Measurements from ENCODE around the gene HMCN2. TPM values are rescaled to one million over a fixed set of nuclear protein-coding genes. Genes with fewer than 3 reads are reported as not detected.

HMCN2 gene
- total and polyA plus RNA-seq, 4 donors = 0.24 to 1.8 (median 0.29) TPM

DNA sequence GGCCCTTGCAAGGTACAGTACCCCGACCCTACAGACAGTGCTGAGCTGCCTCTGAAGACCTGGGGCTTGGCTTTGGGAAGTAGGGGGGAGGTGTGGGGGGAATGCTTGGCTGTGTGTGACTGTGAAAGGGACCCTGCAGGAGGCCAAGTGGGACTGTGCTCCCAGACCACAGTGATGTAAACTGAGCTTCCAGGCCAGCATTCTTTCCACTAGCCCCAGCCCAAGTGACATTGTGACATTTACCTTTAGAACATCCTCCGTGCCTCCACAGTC, 31.2 kb downstream of the HMCN2 start:
- Histone ChIP-seq H3K4me3 (ENCODE audit: low read depth in 1 of 3, low read length in 3 of 3) (no peak overlapping the region), H3K36me3 (ENCODE audit: control insufficient read depth in 4 of 4, insufficient read depth in 3 of 4, low read depth in 1 of 4, low read length in 3 of 4) (no peaks in the 10 kb centered on the region), H3K27me3 (ENCODE audit: control insufficient read depth in 4 of 4, insufficient read depth in 4 of 4, low read length in 3 of 4) (no peaks in the 10 kb centered on the region), H3K4me1 (ENCODE audit: control insufficient read depth in 4 of 4, insufficient read depth in 4 of 4, low read length in 3 of 4) (peaks cover 0 to 3% (median 0%) of the 10 kb centered on the region in 4 donors), H3K9me3 (ENCODE audit: control insufficient read depth in 4 of 4, low read length in 3 of 4) (no peaks in the 10 kb centered on the region), H3K27ac (ENCODE audit: low read depth in 1 of 2, low read length in 2 of 2) (no peak overlapping the region), H3K9ac (ENCODE audit: low read depth in 1 of 2, low read length in 2 of 2) (no peak overlapping the region)
- no peak for DNase-seq (ENCODE audit: low spot score)
- WGBS = 76% methylated on average over 2 of the region's 2 CpGs
- TF ChIP-seq HNF4A (conservative IDR thresholded peaks at IDR 0.05) (no peak), NR2F2 (IDR thresholded peaks at IDR 0.05) (no peak), RAD21 (IDR thresholded peaks at IDR 0.05) (no peak), EGR1 (IDR thresholded peaks at IDR 0.05; ENCODE audit: low read depth in 2 of 2) (no peak), HNF4G (IDR thresholded peaks at IDR 0.05) (no peak), GABPA (IDR thresholded peaks at IDR 0.05 in 1 of 2, conservative IDR thresholded peaks at IDR 0.05 in 1 of 2) (no peak), TAF1 (conservative IDR thresholded peaks at IDR 0.05) (no peak), JUND (IDR thresholded peaks at IDR 0.05) (no peak), YY1 (IDR thresholded peaks at IDR 0.05) (no peak), FOXA2 (IDR thresholded peaks at IDR 0.05) (no peak)
- TF ChIP-seq, protein P1, sequence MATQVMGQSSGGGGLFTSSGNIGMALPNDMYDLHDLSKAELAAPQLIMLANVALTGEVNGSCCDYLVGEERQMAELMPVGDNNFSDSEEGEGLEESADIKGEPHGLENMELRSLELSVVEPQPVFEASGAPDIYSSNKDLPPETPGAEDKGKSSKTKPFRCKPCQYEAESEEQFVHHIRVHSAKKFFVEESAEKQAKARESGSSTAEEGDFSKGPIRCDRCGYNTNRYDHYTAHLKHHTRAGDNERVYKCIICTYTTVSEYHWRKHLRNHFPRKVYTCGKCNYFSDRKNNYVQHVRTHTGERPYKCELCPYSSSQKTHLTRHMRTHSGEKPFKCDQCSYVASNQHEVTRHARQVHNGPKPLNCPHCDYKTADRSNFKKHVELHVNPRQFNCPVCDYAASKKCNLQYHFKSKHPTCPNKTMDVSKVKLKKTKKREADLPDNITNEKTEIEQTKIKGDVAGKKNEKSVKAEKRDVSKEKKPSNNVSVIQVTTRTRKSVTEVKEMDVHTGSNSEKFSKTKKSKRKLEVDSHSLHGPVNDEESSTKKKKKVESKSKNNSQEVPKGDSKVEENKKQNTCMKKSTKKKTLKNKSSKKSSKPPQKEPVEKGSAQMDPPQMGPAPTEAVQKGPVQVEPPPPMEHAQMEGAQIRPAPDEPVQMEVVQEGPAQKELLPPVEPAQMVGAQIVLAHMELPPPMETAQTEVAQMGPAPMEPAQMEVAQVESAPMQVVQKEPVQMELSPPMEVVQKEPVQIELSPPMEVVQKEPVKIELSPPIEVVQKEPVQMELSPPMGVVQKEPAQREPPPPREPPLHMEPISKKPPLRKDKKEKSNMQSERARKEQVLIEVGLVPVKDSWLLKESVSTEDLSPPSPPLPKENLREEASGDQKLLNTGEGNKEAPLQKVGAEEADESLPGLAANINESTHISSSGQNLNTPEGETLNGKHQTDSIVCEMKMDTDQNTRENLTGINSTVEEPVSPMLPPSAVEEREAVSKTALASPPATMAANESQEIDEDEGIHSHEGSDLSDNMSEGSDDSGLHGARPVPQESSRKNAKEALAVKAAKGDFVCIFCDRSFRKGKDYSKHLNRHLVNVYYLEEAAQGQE (IDR thresholded peaks at IDR 0.05) = no peak
- TF ChIP-seq, protein P2, sequence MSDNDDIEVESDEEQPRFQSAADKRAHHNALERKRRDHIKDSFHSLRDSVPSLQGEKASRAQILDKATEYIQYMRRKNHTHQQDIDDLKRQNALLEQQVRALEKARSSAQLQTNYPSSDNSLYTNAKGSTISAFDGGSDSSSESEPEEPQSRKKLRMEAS (IDR thresholded peaks at IDR 0.05) = no peak
- TF ChIP-seq, protein P3, sequence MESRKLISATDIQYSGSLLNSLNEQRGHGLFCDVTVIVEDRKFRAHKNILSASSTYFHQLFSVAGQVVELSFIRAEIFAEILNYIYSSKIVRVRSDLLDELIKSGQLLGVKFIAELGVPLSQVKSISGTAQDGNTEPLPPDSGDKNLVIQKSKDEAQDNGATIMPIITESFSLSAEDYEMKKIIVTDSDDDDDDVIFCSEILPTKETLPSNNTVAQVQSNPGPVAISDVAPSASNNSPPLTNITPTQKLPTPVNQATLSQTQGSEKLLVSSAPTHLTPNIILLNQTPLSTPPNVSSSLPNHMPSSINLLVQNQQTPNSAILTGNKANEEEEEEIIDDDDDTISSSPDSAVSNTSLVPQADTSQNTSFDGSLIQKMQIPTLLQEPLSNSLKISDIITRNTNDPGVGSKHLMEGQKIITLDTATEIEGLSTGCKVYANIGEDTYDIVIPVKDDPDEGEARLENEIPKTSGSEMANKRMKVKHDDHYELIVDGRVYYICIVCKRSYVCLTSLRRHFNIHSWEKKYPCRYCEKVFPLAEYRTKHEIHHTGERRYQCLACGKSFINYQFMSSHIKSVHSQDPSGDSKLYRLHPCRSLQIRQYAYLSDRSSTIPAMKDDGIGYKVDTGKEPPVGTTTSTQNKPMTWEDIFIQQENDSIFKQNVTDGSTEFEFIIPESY (IDR thresholded peaks at IDR 0.05) = no peak
- TF ChIP-seq, protein P4, sequence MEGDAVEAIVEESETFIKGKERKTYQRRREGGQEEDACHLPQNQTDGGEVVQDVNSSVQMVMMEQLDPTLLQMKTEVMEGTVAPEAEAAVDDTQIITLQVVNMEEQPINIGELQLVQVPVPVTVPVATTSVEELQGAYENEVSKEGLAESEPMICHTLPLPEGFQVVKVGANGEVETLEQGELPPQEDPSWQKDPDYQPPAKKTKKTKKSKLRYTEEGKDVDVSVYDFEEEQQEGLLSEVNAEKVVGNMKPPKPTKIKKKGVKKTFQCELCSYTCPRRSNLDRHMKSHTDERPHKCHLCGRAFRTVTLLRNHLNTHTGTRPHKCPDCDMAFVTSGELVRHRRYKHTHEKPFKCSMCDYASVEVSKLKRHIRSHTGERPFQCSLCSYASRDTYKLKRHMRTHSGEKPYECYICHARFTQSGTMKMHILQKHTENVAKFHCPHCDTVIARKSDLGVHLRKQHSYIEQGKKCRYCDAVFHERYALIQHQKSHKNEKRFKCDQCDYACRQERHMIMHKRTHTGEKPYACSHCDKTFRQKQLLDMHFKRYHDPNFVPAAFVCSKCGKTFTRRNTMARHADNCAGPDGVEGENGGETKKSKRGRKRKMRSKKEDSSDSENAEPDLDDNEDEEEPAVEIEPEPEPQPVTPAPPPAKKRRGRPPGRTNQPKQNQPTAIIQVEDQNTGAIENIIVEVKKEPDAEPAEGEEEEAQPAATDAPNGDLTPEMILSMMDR (IDR thresholded peaks at IDR 0.05; ENCODE audit: low read depth, low read length, missing input control) = no peak
- TF ChIP-seq, protein P5, sequence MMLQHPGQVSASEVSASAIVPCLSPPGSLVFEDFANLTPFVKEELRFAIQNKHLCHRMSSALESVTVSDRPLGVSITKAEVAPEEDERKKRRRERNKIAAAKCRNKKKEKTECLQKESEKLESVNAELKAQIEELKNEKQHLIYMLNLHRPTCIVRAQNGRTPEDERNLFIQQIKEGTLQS (IDR thresholded peaks at IDR 0.05) = no peak

DNA sequence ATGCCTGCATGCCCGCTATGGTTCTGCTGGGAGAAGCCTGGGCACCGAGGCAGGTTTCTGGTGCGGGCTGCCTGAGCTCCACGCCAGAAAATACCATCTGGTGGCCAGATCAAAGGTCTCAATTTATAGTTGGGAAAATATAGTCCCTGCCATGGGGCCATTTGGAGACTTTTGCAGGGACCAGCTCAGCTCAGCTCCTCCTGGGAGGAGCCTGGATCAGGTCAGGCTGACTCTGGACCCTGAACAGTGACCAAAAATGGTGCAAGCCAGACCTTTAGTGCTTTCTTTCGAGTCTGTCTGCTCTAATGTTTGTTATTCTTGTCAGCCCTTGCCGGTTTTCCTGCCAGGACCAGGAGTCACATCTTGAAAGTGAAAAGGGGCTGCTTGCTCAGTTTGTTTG, 31.8 kb downstream of the HMCN2 start:
- WGBS = 60% methylated on average over 6 of the region's 6 CpGs
- DNase-seq (ENCODE audit: low spot score) = no peak
- H3K27ac ChIP-seq (ENCODE audit: low read depth in 1 of 2, low read length in 2 of 2) = no peak overlapping the region
- TF ChIP-seq HNF4A (conservative IDR thresholded peaks at IDR 0.05) = no peak
- no peak for TF ChIP-seq SP1 (IDR thresholded peaks at IDR 0.05)
- TF ChIP-seq EGR1 (IDR thresholded peaks at IDR 0.05; ENCODE audit: low read depth in 2 of 2) = no peak
- TF ChIP-seq RAD21 (IDR thresholded peaks at IDR 0.05) = no peak
- no peak for TF ChIP-seq NR2F2 (IDR thresholded peaks at IDR 0.05)
- no peak for TF ChIP-seq TAF1 (conservative IDR thresholded peaks at IDR 0.05)
- no peak for TF ChIP-seq YY1 (IDR thresholded peaks at IDR 0.05)
- TF ChIP-seq, protein P5 (IDR thresholded peaks at IDR 0.05) = no peak
- TF ChIP-seq, protein P3 (IDR thresholded peaks at IDR 0.05) = no peak
- no peak for TF ChIP-seq FOXA1 (IDR thresholded peaks at IDR 0.05)
- TF ChIP-seq FOXA2 (IDR thresholded peaks at IDR 0.05) = no peak
- TF ChIP-seq, protein P1 (IDR thresholded peaks at IDR 0.05) = no peak
- no peak for TF ChIP-seq HNF4G (IDR thresholded peaks at IDR 0.05)
- no peak for TF ChIP-seq RXRA (IDR thresholded peaks at IDR 0.05)

More for the DNA sequence above, 31.8 kb downstream of the HMCN2 start:
- no peaks in the 10 kb centered on the region for H3K36me3 ChIP-seq (ENCODE audit: control insufficient read depth in 4 of 4, insufficient read depth in 3 of 4, low read depth in 1 of 4, low read length in 3 of 4)
- H3K4me3 ChIP-seq (ENCODE audit: low read depth in 1 of 3, low read length in 3 of 3) = no peak overlapping the region
- no peaks in the 10 kb centered on the region for H3K4me1 ChIP-seq (ENCODE audit: control insufficient read depth in 4 of 4, insufficient read depth in 4 of 4, low read length in 3 of 4)
- H3K27me3 ChIP-seq (ENCODE audit: control insufficient read depth in 4 of 4, insufficient read depth in 4 of 4, low read length in 3 of 4) = no peaks in the 10 kb centered on the region
- H3K9ac ChIP-seq (ENCODE audit: low read depth in 1 of 2, low read length in 2 of 2) = no peak overlapping the region
- H3K9me3 ChIP-seq (ENCODE audit: control insufficient read depth in 4 of 4, low read length in 3 of 4) = no peaks in the 10 kb centered on the region

All from liver (tissue), 9 donors.